ENCODE data around the gene ZMYND8. TPM values are rescaled to one million over a fixed set of nuclear protein-coding genes. Genes with fewer than 3 reads are reported as not detected.
"Not testable (repeated sequence)": the region's sequence is repeated elsewhere in the genome, so short reads cannot be mapped to it uniquely, and the experiment has no call there.

ZMYND8 gene
- total RNA-seq, result 10 to 100 TPM; 22.7 to 44.5 (median 28.6) TPM

- ATAC-seq (ENCODE audit: low FRiP score) (peak; percentile 44), DNase-seq (ENCODE audit: low spot score) (peak; percentile 79)
- no peak for TF ChIP-seq CTCF (IDR thresholded peaks at IDR 0.05)
Measured at GRCh38 chr20:47356526-47357295, at the start of gene ZMYND8. Gene ZMYND8 (minus strand): TSS chr20:47356699. CDS start chr20:47356670, 29 bp downstream.

- no peak for TF ChIP-seq CTCF (IDR thresholded peaks at IDR 0.05)
- no peak for ATAC-seq (ENCODE audit: low FRiP score)
- DNase-seq (ENCODE audit: low spot score), result no peak
Measured at GRCh38 chr20:47405775-47406325, 49.4 kb upstream of the ZMYND8 start.

GRCh38 chr20:47400685-47401084 lies 44.2 kb upstream of the ZMYND8 start:
- DNase-seq (ENCODE audit: low spot score) (no peak), ATAC-seq (ENCODE audit: low FRiP score) (no peak)
- no peak for TF ChIP-seq CTCF (IDR thresholded peaks at IDR 0.05)

GRCh38 chr20:47397652-47398301 lies 41.3 kb upstream of the ZMYND8 start:
- DNase-seq (ENCODE audit: low spot score) (no peak), ATAC-seq (ENCODE audit: low FRiP score) (no peak)
- no peak for TF ChIP-seq CTCF (IDR thresholded peaks at IDR 0.05)

GRCh38 chr20:47396762-47397476 lies 40.4 kb upstream of the ZMYND8 start:
- no peak for ATAC-seq (ENCODE audit: low FRiP score)
- no peak for DNase-seq (ENCODE audit: low spot score)
- no peak for TF ChIP-seq CTCF (IDR thresholded peaks at IDR 0.05)

GRCh38 chr20:47393796-47394514 lies 37.5 kb upstream of the ZMYND8 start:
- not testable (repeated sequence) for DNase-seq (ENCODE audit: low spot score); ATAC-seq (ENCODE audit: low FRiP score)

GRCh38 chr20:47392721-47393073 lies 36.2 kb upstream of the ZMYND8 start:
- no peak for DNase-seq (ENCODE audit: low spot score)
- no peak for TF ChIP-seq CTCF (IDR thresholded peaks at IDR 0.05)
- ATAC-seq (ENCODE audit: low FRiP score), result no peak
